Measurements from ENCODE around the gene JAG2.

DNA sequence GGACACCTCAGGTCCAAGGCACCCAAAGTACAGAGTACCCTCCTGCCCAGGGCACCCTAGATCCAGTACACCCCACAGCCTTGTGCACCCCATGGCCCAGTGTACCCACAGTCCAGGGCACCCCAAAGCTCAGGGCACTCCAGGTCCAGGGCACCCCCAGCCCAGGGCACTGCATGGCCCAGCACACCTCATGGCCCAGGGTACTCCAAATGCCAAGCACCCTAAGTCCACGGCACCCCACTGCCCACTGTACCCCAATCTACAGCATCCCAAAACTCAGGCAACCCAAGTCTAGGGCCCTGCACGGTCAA is 6.0 kb downstream of the JAG2 start:
- TF ChIP-seq, protein P1, sequence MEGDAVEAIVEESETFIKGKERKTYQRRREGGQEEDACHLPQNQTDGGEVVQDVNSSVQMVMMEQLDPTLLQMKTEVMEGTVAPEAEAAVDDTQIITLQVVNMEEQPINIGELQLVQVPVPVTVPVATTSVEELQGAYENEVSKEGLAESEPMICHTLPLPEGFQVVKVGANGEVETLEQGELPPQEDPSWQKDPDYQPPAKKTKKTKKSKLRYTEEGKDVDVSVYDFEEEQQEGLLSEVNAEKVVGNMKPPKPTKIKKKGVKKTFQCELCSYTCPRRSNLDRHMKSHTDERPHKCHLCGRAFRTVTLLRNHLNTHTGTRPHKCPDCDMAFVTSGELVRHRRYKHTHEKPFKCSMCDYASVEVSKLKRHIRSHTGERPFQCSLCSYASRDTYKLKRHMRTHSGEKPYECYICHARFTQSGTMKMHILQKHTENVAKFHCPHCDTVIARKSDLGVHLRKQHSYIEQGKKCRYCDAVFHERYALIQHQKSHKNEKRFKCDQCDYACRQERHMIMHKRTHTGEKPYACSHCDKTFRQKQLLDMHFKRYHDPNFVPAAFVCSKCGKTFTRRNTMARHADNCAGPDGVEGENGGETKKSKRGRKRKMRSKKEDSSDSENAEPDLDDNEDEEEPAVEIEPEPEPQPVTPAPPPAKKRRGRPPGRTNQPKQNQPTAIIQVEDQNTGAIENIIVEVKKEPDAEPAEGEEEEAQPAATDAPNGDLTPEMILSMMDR (IDR thresholded peaks at IDR 0.05) = no peak
- TF ChIP-seq POLR2A (IDR thresholded peaks at IDR 0.05) (no peak), POLR2AphosphoS5 (IDR thresholded peaks at IDR 0.05) (no peak), EP300 (IDR thresholded peaks at IDR 0.05) (no peak)

Data from suprapubic skin (tissue), 4 donors.